Neuron (in vitro differentiated cells): ENCODE data around the gene ECI2.

Experiments used
- H2AFZ ChIP-seq: one replicate; pipeline ENCODE4 v1.6.1; 2013; ENCODE audit warnings: low read depth, mild to moderate bottlenecking, inconsistent platforms, low read length, moderate library complexity
- H3K27me3 ChIP-seq: one replicate; pipeline ENCODE4 v1.6.1; 2013; ENCODE audit warnings: low read length; ENCODE audit not compliant: insufficient read depth
- H3K36me3 ChIP-seq: one replicate; pipeline ENCODE4 v1.6.1; 2013; ENCODE audit warnings: low read length; ENCODE audit not compliant: insufficient read depth
- H3K4me1 ChIP-seq: one replicate; pipeline ENCODE4 v1.6.1; 2013; ENCODE audit warnings: low read length; ENCODE audit not compliant: insufficient read depth
- H3K4me3 ChIP-seq: 2 replicates; pipeline ENCODE4 v1.5.1; 2013; ENCODE audit warnings: mild to moderate bottlenecking, low read length, moderate library complexity
- H3K9me3 ChIP-seq: one replicate; pipeline ENCODE4 v1.6.1; 2013; ENCODE audit warnings: low read length

The ECI2 gene

DNA sequence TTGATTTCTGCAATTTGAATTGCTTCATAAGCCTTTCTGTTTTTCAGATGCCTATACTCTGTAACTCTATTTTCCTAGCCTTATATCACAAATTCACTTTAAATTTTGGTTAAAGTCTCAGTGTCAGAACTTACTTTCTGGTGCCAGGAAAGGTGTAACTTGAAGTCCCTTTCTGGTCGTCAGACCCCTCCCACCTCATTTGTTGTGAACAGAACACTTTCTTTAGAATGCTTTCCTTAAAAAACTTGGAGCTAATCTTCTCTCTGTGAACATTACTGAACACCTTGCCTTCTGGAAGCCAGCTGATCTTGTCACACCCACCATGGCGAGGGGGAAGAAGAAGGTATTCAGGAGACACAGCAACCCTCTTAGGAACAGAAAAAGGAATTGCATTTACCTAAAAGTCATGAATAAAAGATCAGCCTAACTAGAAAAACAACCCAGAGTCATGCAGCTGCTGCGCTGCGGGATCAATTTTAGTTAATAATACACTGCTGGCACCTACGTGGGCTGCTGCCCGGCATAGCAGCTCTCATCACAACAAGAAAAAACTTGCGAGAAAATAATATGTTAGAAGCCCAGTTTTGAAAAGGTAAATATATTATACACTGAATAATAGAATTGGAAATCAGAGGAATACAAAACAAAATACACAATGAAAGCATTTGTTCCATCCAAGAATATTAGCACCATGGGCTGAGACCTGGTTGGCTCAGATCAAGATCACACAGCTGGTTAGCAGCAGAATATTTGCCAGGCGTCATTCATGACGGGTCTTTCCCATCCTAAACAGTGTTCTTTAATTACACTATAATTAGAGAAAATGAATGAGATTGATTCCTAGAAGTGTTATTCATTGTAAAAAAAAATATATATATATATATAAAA lies 50.7 kb downstream of the ECI2 start:
- no peak overlapping the region for H3K4me3 ChIP-seq
- no peaks in the 10 kb centered on the region for H3K36me3 ChIP-seq

DNA sequence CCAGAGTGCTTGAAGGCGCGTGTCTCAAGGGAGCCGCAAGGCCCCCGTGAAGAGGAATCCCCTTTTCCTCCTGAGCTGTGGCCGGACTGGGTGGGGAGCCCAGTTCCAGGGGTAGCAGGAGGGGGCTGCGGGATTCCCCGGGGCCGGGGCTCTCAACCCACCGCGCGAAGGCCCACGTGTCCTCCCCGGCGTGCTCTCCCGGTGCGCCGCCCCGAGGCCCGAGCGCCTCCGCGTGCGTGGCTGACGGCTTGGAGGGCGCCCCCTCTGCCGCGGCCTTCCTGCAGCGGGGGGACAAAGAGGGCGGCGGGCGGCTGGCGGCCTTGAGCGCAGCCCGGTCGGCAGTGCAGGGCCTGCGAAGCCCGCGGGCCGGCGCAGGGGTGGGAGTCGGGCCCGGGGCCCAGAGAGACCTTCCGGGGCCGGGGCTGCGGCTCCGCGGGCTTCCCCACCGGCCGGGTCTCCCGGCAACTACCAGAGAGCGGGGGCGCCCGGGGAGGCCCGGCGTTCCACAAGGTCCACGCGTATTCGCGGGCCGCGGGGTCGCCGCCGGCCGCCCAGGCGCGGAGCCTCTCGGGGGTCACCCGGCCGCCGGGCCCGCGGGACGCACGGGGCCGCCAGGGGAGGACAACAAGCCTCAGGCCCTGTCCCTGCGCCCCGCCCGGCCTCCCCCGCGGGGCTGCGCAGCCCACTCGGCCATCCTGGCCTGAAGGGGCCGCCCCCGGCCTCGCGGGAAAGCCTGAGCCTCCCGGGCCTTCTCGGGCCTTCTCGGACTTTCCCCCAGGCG lies 56.5 kb downstream of the ECI2 start, which contains the start of gene FAM217A:
FAM217A (minus strand) TSS at position 447 of the 781 bp plus-strand sequence. CDS start 1,723 bp downstream, outside the sequence.
- no peaks in the 10 kb centered on the region for H3K27me3 ChIP-seq
- H3K4me3 ChIP-seq, result no peak within 1 kb of the TSS
- peaks cover 2% of the 10 kb centered on the region for H3K9me3 ChIP-seq
- peaks cover 2% of the 10 kb centered on the region for H3K4me1 ChIP-seq
- H2AFZ ChIP-seq, result no peak within 1 kb of the TSS
- no peaks in the 10 kb centered on the region for H3K36me3 ChIP-seq

More for the DNA sequence above, 50.7 kb downstream of the ECI2 start:
- Histone ChIP-seq H3K4me1 (peaks cover 10% of the 10 kb centered on the region), H2AFZ (no peak overlapping the region), H3K27me3 (peaks cover 3% of the 10 kb centered on the region), H3K9me3 (no peaks in the 10 kb centered on the region)

DNA sequence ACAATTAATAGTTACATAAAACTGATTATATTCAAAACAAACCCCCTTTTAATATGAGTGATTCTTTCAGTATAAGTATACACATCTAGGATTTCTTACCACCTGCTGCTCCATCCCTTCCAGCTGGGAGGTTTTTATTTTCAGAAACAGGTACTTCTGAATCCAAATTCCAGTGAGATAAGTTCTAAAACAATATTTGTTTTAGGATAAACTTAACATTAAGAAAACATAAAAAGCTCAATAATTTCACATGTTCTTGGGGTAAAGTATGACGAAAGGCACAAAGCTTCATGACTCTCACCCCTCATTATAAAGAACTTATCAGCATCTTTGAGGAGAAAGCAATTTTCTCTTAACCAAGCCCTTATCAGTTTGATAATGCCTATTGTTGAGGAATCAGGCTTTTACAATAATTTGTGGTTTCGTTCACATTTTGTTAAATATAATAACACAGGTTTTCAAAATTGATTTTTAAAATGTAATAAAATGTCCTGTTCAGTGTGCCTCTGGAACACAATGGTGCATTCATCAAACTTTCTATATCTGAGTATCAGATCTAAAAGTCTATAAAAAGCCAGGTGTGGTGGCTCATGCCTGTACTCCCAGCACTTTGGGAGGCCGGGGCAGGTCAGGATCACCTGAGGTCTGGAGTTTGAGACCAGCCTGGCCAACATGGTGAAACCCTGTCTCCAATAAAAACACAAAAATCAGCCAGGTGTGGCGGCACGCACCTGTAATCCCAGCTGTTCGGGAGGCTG lies 60.7 kb downstream of the ECI2 start:
- H2AFZ ChIP-seq, result no peak overlapping the region
- H3K4me1 ChIP-seq, result no peaks in the 10 kb centered on the region
- no peaks in the 10 kb centered on the region for H3K36me3 ChIP-seq
- no peaks in the 10 kb centered on the region for H3K27me3 ChIP-seq
- H3K9me3 ChIP-seq, result peaks cover 2% of the 10 kb centered on the region
- H3K4me3 ChIP-seq, result no peak overlapping the region

DNA sequence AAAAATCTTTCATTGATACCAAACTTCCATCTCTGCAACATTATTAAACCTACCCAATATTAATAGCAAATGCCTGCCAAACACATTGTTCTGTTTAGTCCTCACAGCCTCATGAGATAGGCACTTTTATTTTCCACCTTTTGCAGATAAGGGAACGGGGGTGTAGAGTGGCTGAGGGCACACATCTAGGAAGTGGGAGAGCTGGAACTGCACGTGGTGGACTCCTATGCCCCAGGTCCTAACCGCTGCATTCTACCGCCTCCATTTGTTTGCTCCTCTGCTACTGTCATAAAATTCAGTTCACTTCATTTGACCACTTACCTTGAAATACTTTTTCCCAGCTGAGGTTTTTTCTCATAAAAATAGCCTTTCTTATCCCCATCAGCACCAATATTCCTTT lies 64.0 kb downstream of the ECI2 start:
- no peaks in the 10 kb centered on the region for H3K4me1 ChIP-seq
- H3K36me3 ChIP-seq, result no peaks in the 10 kb centered on the region
- no peak overlapping the region for H3K4me3 ChIP-seq
- no peak overlapping the region for H2AFZ ChIP-seq
- H3K27me3 ChIP-seq, result no peaks in the 10 kb centered on the region
- H3K9me3 ChIP-seq, result no peaks in the 10 kb centered on the region

DNA sequence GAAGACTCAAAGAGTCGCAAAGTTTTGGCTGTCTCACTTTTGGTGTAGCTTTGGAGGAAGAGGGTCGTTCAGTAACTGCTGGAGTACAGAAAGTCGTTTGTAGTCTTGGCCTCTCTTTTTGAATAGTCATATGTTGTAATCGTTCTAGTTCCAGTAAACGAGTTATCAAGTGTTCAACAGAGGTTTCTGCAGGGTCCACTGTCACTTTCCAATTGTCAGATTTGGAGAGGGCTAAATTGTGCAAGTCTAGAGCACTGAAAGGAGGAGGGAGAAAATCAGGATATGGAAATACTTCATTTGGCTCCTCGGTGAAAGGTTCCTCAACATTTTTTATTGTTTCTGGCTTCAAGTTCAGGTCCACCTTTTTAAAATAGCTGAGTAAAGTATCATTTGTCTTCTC lies 66.2 kb downstream of the ECI2 start:
- H2AFZ ChIP-seq, result no peak overlapping the region

DNA sequence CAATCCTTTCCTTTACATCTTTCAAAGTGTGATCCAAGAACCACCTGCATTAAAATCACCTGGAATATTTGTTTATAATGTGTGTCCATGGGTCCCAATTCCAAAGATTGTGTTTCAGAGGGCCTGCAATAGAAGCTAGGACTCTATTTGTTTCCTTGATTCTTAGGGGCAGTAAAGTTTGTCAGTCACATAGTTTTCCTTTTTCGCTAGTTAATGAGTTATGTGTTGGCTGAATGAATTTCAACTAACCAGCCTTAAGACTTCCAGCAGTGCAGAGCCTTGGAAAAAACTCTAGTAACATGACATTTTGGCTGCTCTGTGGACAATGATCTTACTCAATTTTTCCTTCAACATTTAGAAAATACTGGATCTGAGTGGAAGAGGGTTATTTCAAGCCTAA lies 67.7 kb downstream of the ECI2 start:
- Histone ChIP-seq H3K4me3 (no peak overlapping the region), H3K36me3 (peaks cover 26% of the 10 kb centered on the region), H2AFZ (no peak overlapping the region), H3K27me3 (no peaks in the 10 kb centered on the region), H3K4me1 (no peaks in the 10 kb centered on the region), H3K9me3 (no peaks in the 10 kb centered on the region)

More for the DNA sequence above, 66.2 kb downstream of the ECI2 start:
- no peaks in the 10 kb centered on the region for H3K4me1 ChIP-seq
- no peaks in the 10 kb centered on the region for H3K27me3 ChIP-seq
- H3K4me3 ChIP-seq, result no peak overlapping the region
- no peaks in the 10 kb centered on the region for H3K9me3 ChIP-seq
- H3K36me3 ChIP-seq, result peaks cover 11% of the 10 kb centered on the region

DNA sequence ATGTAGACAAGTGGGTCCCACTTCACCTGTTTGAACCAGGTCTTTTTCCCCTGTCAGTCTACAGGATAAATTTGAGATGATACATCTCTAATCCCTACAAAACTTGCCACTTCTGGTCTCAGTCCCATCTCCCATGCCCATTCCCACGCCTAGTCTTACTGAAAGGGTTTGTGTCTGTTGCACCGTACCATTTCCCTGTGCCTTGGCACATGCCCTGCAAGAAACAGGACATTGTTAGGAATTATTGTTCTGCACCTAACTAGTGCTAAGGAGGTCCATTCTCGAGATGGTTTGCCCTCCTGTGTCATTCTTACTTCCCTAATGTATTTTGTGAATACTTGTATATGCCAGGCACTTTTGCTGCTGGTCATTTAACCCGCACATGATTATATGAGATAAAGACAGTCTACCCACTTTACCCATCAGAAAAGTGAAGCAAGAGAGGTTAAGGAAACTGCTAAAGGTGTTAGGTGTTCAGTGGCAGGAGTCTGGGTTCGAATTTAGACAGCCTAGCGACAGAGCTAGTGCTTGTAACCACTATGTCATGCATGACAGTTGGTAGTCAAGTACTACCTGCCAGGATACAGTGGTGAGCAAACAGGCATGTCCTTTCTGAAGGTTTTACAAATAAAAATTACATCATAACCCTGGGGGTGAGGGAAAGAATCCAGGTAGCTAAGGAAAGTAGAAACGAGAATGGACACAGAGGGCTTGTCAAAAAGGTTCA lies 69.2 kb downstream of the ECI2 start:
- H3K4me3 ChIP-seq, result no peak overlapping the region

More for the DNA sequence above, 69.2 kb downstream of the ECI2 start:
- Histone ChIP-seq H3K27me3 (no peaks in the 10 kb centered on the region), H3K36me3 (peaks cover 40% of the 10 kb centered on the region), H3K4me1 (no peaks in the 10 kb centered on the region), H2AFZ (no peak overlapping the region), H3K9me3 (no peaks in the 10 kb centered on the region)
